Measurements from ENCODE around the gene USP47. TPM values are rescaled to one million over a fixed set of nuclear protein-coding genes. Genes with fewer than 3 reads are reported as not detected.
A peak's percentile ranks its signal among the peaks of the same experiment; 100 is the strongest.

The USP47 gene
- total and polyA plus RNA-seq, 10 donors, result 13.7 to 80.8 (median 48.2) TPM

GRCh38 chr11:11976481-11977127 lies 134.8 kb downstream of the USP47 start:
- no peak overlapping the region for H3K4me3 ChIP-seq
- peak overlapping the region in 6 of 8 donors; percentile 33 to 70 (median 56) for H3K27ac ChIP-seq
- H3K9me3 ChIP-seq, result no peaks in the 10 kb centered on the region
- TF ChIP-seq POLR2AphosphoS5 (IDR thresholded peaks at IDR 0.05) (no peak), POLR2A (IDR thresholded peaks at IDR 0.05) (no peak), CTCF (IDR thresholded peaks at IDR 0.05 in 8 of 11, conservative IDR thresholded peaks at IDR 0.05 in 3 of 11) (no peak)
- no peaks in the 10 kb centered on the region for H3K36me3 ChIP-seq
- DNase-seq, result no peak
- peaks cover 9 to 78% (median 26%) of the 10 kb centered on the region in 6 donors for H3K4me1 ChIP-seq
- 57 to 82% (median 68%) methylated on average over 5 to 6 of the region's 6 CpGs for WGBS, 5 donors
- intact Hi-C loops (cut with DNase I; ENCODE audit: low total_unique reads), result no loop called here
- no peaks in the 10 kb centered on the region for H3K27me3 ChIP-seq (replicated peaks in 1 of 7)

GRCh38 chr11:11977206-11977938 lies 135.6 kb downstream of the USP47 start:
- no peak overlapping the region for H3K4me3 ChIP-seq
- no peaks in the 10 kb centered on the region for H3K9me3 ChIP-seq
- peaks cover 9 to 76% (median 24%) of the 10 kb centered on the region in 6 donors for H3K4me1 ChIP-seq
- DNase-seq, result no peak
- intact Hi-C loops (cut with DNase I; ENCODE audit: low total_unique reads), result no loop called here
- 43 to 61% (median 46%) methylated on average over 8 to 10 of the region's 10 CpGs for WGBS, 5 donors
- H3K27ac ChIP-seq, result peak overlapping the region in 5 of 8 donors; percentile 55 to 73 (median 70)
- TF ChIP-seq POLR2AphosphoS5 (IDR thresholded peaks at IDR 0.05) (peak in 1 of 3 donors; percentile 42), CTCF (IDR thresholded peaks at IDR 0.05 in 8 of 11, conservative IDR thresholded peaks at IDR 0.05 in 3 of 11) (no peak), POLR2A (IDR thresholded peaks at IDR 0.05) (no peak)
- H3K27me3 ChIP-seq (replicated peaks in 1 of 7), result no peaks in the 10 kb centered on the region
- H3K36me3 ChIP-seq, result no peaks in the 10 kb centered on the region

- DNase-seq, result no peak
- H3K27ac ChIP-seq, result peak overlapping the region in 3 of 8 donors; percentile 55 to 70 (median 60)
- 78 to 85% (median 84%) methylated on average over 4 of the region's 4 CpGs for WGBS, 5 donors
- H3K4me1 ChIP-seq, result peaks cover 9 to 68% (median 23%) of the 10 kb centered on the region in 6 donors
- TF ChIP-seq CTCF (IDR thresholded peaks at IDR 0.05 in 8 of 11, conservative IDR thresholded peaks at IDR 0.05 in 3 of 11) (no peak), POLR2AphosphoS5 (IDR thresholded peaks at IDR 0.05) (no peak), POLR2A (IDR thresholded peaks at IDR 0.05) (no peak)
- intact Hi-C loops (cut with DNase I; ENCODE audit: low total_unique reads), result no loop called here
- no peaks in the 10 kb centered on the region for H3K27me3 ChIP-seq (replicated peaks in 1 of 7)
- no peaks in the 10 kb centered on the region for H3K9me3 ChIP-seq
- no peaks in the 10 kb centered on the region for H3K36me3 ChIP-seq
- no peak overlapping the region for H3K4me3 ChIP-seq
Measured at GRCh38 chr11:11978098-11978637, 136.4 kb downstream of the USP47 start.

Data from spleen (tissue), 11 donors.